GM19025 (cell line): ENCODE data around the gene ZNF609.
A peak's percentile ranks its signal among the peaks of the same experiment; 100 is the strongest.
"Not testable (repeated sequence)": the region's sequence is repeated elsewhere in the genome, so short reads cannot be mapped to it uniquely, and the experiment has no call there.

Experiments
- ATAC-seq: cut with Tn5 transposase; IDR thresholded peaks from one replicate; pipeline ENCODE4 v1.9.1; 2021; ENCODE audit warnings: mild to moderate bottlenecking, low read depth, moderate library complexity; ENCODE audit not compliant: unreplicated experiment

ZNF609 gene

GRCh38 chr15:64614519-64614918 lies 154.1 kb downstream of the ZNF609 start:
- no peak for ATAC-seq

- no peak for ATAC-seq
Observed at GRCh38 chr15:64617727-64618126, 157.3 kb downstream of the ZNF609 start.

- ATAC-seq = no peak
Observed at GRCh38 chr15:64618138-64618537, 157.8 kb downstream of the ZNF609 start.

GRCh38 chr15:64618540-64618939 lies 158.2 kb downstream of the ZNF609 start:
- no peak for ATAC-seq

- no peak for ATAC-seq
Observed at GRCh38 chr15:64619880-64620839, 159.8 kb downstream of the ZNF609 start.

GRCh38 chr15:64621056-64621455 lies 160.7 kb downstream of the ZNF609 start:
- ATAC-seq = no peak

- ATAC-seq = peak; percentile 87
Observed at GRCh38 chr15:64622410-64623260, 162.3 kb downstream of the ZNF609 start.

- ATAC-seq = no peak
Observed at GRCh38 chr15:64623347-64623996, 163.1 kb downstream of the ZNF609 start.

GRCh38 chr15:64624242-64624641 lies 163.9 kb downstream of the ZNF609 start:
- ATAC-seq = no peak

- ATAC-seq = no peak
Observed at GRCh38 chr15:64629063-64629462, 168.7 kb downstream of the ZNF609 start.

GRCh38 chr15:64630396-64631107 lies 170.2 kb downstream of the ZNF609 start:
- ATAC-seq = no peak

GRCh38 chr15:64632639-64633038 lies 172.3 kb downstream of the ZNF609 start:
- ATAC-seq = not testable (repeated sequence)

GRCh38 chr15:64633332-64633731 lies 173.0 kb downstream of the ZNF609 start:
- ATAC-seq = no peak

GRCh38 chr15:64634027-64634426 lies 173.6 kb downstream of the ZNF609 start:
- ATAC-seq = peak; percentile 75

- peak; percentile 45 for ATAC-seq
Observed at GRCh38 chr15:64634576-64635498, 174.5 kb downstream of the ZNF609 start.

- no peak for ATAC-seq
Observed at GRCh38 chr15:64635499-64636495, 175.4 kb downstream of the ZNF609 start.

- no peak for ATAC-seq
Observed at GRCh38 chr15:64636556-64636955, 176.2 kb downstream of the ZNF609 start.

- ATAC-seq = no peak
Observed at GRCh38 chr15:64637412-64637811, 177.0 kb downstream of the ZNF609 start.
